Measurements from ENCODE around the gene MDM2. TPM values are rescaled to one million over a fixed set of nuclear protein-coding genes. Genes with fewer than 3 reads are reported as not detected.

The MDM2 gene
- total and polyA plus RNA-seq, 10 of the 15 experiments (the other 5 are each of a cell fraction or from before 2014, with no cell fraction given): 48.2 to 174 (median 85.0) TPM

- TF ChIP-seq EP300 (IDR thresholded peaks at IDR 0.05; ENCODE audit: borderline replicate concordance in 1 of 2, control insufficient read depth in 1 of 2, low read depth in 2 of 2, low read length in 2 of 2): peak in 1 of 2 experiments; percentile 35; a peak in 1 of 4 replicates
- TF ChIP-seq MYB (IDR thresholded peaks at IDR 0.05; ENCODE audit: borderline replicate concordance, low read depth, low read length): no peak
- no peak for TF ChIP-seq POU2F2 (IDR thresholded peaks at IDR 0.05; ENCODE audit: borderline replicate concordance, low read depth, low read length)
- no peak for TF ChIP-seq SRF (IDR thresholded peaks at IDR 0.05; ENCODE audit: low read depth in 2 of 2, low read length in 2 of 2)
- no peak for TF ChIP-seq ZNF384 (IDR thresholded peaks at IDR 0.05; ENCODE audit: borderline replicate concordance, low read depth, low read length)
Measured at GRCh38 chr12:68772714-68773113, 35.3 kb upstream of the MDM2 start (continued).

DNA sequence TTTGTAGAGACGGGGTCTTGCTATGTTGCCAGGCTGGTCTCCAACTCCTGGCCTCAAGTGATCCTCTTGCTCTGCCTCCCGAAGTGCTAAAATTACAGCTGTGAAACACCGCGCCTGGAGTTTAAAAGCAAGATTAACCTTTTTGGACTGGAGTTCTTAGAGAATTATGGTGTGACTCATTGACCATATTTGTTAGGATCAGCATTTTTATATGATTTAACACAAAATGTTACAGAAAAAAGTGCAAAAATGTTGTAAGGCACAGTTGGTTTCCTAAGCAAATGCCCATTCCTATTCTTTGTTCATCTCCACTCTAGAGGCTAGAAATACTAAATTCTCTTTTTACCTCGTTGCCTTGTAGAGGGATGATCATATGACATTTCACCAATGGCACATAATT lies 34.4 kb upstream of the MDM2 start:
- ChIA-PET CTCF (interaction anchor here (1.2 to 1.3 kb wide), 3 partner anchors 8 to 44 kb away, joined by 3 to 4 read pairs (median 3); no protein-coding TSS in a partner anchor), RAD21 (ENCODE audit: unreplicated experiment) (no interaction called here), POLR2A (interaction anchor here (1.2 kb wide), 1 partner anchor 28 kb away, joined by 3 read pairs; the partner anchor contains the start of gene SLC35E3), SMC1A (ENCODE audit: uncharacterized antibody, unreplicated experiment) (interaction anchor here (1.0 to 1.2 kb wide), 2 partner anchors 17 to 22 kb away, joined by 3 to 4 read pairs; no protein-coding TSS in a partner anchor)
- no peak for DNase-seq (ENCODE audit: low read depth, low spot score)
- Histone ChIP-seq H4K20me1 (ENCODE audit: control insufficient read depth, insufficient read depth) (no peaks in the 10 kb centered on the region), H3K27ac (ENCODE audit: control insufficient read depth, insufficient read depth) (no peak overlapping the region), H3K27me3 (replicated peaks in 1 of 2; ENCODE audit: control insufficient read depth in 2 of 2, insufficient read depth in 2 of 2, low read length in 1 of 2) (no peaks in the 10 kb centered on the region), H3K36me3 (ENCODE audit: control insufficient read depth in 2 of 2, insufficient read depth in 2 of 2, low read length in 1 of 2) (no peaks in the 10 kb centered on the region), H2AFZ (ENCODE audit: control insufficient read depth, low read depth, low read length) (no peak overlapping the region), H3K4me1 (ENCODE audit: control insufficient read depth, insufficient read depth, low read length) (peaks cover 6% of the 10 kb centered on the region; the same call in 1 of the 2 replicates), H3K9me3 (replicated peaks; ENCODE audit: control insufficient read depth, insufficient read depth, low read length) (no peaks in the 10 kb centered on the region), H3K4me2 (ENCODE audit: control insufficient read depth, insufficient read depth) (no peak overlapping the region), H3K9ac (ENCODE audit: control insufficient read depth, insufficient read depth, low read length) (no peak overlapping the region), H3K79me2 (ENCODE audit: control insufficient read depth, insufficient read depth, low read length) (no peaks in the 10 kb centered on the region), H3K4me3 (no peak overlapping the region)
- no TSS peak for BruUV-seq (replicated peaks)
- no peak for ATAC-seq
- WGBS (ENCODE audit: insufficient coverage, insufficient replicate concordance, low lambda C conversion rate, missing lambda C conversion rate): 84% methylated on average over 5 of the region's 5 CpGs
- FAIRE-seq: no peak
- intact Hi-C loops (cut with micrococcal nuclease; ENCODE audit: unreplicated experiment): no loop called here
- in situ Hi-C loops (cut with MboI): no loop called here
- TF ChIP-seq TARDBP (IDR thresholded peaks at IDR 0.05; ENCODE audit: borderline replicate concordance): no peak
- TF ChIP-seq NR2F1 (conservative IDR thresholded peaks at IDR 0.05): no peak
- no peak for TF ChIP-seq EED (IDR thresholded peaks at IDR 0.05; ENCODE audit: low read depth)
- TF ChIP-seq IRF4 (IDR thresholded peaks at IDR 0.05; ENCODE audit: low read depth, low read length): no peak
- TF ChIP-seq FOXM1 (IDR thresholded peaks at IDR 0.05; ENCODE audit: low read depth, low read length): no peak
- TF ChIP-seq IRF3 (IDR thresholded peaks at IDR 0.05): no peak
- TF ChIP-seq MEF2B (IDR thresholded peaks at IDR 0.05; ENCODE audit: partially characterized antibody, poor library complexity, severe bottlenecking): no peak
- TF ChIP-seq TCF7 (IDR thresholded peaks at IDR 0.05; ENCODE audit: borderline replicate concordance): no peak
- no peak for TF ChIP-seq NFYB (IDR thresholded peaks at IDR 0.05; ENCODE audit: insufficient read depth, low read depth, low read length)
- no peak for TF ChIP-seq CHD2 (IDR thresholded peaks at IDR 0.05; ENCODE audit: borderline replicate concordance, low read depth, low read length)
- no peak for TF ChIP-seq PAX8 (IDR thresholded peaks at IDR 0.05)
- TF ChIP-seq, protein P1, sequence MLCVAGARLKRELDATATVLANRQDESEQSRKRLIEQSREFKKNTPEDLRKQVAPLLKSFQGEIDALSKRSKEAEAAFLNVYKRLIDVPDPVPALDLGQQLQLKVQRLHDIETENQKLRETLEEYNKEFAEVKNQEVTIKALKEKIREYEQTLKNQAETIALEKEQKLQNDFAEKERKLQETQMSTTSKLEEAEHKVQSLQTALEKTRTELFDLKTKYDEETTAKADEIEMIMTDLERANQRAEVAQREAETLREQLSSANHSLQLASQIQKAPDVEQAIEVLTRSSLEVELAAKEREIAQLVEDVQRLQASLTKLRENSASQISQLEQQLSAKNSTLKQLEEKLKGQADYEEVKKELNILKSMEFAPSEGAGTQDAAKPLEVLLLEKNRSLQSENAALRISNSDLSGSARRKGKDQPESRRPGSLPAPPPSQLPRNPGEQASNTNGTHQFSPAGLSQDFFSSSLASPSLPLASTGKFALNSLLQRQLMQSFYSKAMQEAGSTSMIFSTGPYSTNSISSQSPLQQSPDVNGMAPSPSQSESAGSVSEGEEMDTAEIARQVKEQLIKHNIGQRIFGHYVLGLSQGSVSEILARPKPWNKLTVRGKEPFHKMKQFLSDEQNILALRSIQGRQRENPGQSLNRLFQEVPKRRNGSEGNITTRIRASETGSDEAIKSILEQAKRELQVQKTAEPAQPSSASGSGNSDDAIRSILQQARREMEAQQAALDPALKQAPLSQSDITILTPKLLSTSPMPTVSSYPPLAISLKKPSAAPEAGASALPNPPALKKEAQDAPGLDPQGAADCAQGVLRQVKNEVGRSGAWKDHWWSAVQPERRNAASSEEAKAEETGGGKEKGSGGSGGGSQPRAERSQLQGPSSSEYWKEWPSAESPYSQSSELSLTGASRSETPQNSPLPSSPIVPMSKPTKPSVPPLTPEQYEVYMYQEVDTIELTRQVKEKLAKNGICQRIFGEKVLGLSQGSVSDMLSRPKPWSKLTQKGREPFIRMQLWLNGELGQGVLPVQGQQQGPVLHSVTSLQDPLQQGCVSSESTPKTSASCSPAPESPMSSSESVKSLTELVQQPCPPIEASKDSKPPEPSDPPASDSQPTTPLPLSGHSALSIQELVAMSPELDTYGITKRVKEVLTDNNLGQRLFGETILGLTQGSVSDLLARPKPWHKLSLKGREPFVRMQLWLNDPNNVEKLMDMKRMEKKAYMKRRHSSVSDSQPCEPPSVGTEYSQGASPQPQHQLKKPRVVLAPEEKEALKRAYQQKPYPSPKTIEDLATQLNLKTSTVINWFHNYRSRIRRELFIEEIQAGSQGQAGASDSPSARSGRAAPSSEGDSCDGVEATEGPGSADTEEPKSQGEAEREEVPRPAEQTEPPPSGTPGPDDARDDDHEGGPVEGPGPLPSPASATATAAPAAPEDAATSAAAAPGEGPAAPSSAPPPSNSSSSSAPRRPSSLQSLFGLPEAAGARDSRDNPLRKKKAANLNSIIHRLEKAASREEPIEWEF (IDR thresholded peaks at IDR 0.05; ENCODE audit: insufficient replicate concordance, low read depth, low read length): no peak

Measured in GM12878 (cell line).